HG02885 (cell line): Measurements from ENCODE around the gene ITGB8.
A peak's percentile ranks its signal among the peaks of the same experiment; 100 is the strongest.
"Not testable (repeated sequence)": the region's sequence is repeated elsewhere in the genome, so short reads cannot be mapped to it uniquely, and the experiment has no call there.

Source experiments
- ATAC-seq: cut with Tn5 transposase; IDR thresholded peaks from one replicate; pipeline ENCODE4 v1.9.1; 2021; ENCODE audit warnings: mild to moderate bottlenecking; ENCODE audit not compliant: unreplicated experiment, poor library complexity

ITGB8 gene

GRCh38 chr7:20364571-20365196 is 34.0 kb downstream of the ITGB8 start:
- no peak for ATAC-seq

GRCh38 chr7:20365486-20365885 is 34.8 kb downstream of the ITGB8 start:
- ATAC-seq, result no peak

GRCh38 chr7:20374399-20374798 is 43.7 kb downstream of the ITGB8 start:
- ATAC-seq, result no peak

GRCh38 chr7:20376796-20377195 is 46.1 kb downstream of the ITGB8 start:
- ATAC-seq, result no peak

- ATAC-seq, result no peak
These were observed 50.8 kb downstream of the ITGB8 start for GRCh38 chr7:20381406-20382034.

GRCh38 chr7:20383351-20383750 is 52.7 kb downstream of the ITGB8 start:
- ATAC-seq, result no peak

GRCh38 chr7:20385126-20385525 is 54.4 kb downstream of the ITGB8 start:
- ATAC-seq, result no peak

- ATAC-seq, result no peak
These were observed 57.4 kb downstream of the ITGB8 start for GRCh38 chr7:20388084-20388483.

- not testable (repeated sequence) for ATAC-seq
These were observed 58.5 kb downstream of the ITGB8 start for GRCh38 chr7:20389192-20389591.

GRCh38 chr7:20393021-20393610 is 62.4 kb downstream of the ITGB8 start:
- no peak for ATAC-seq

- ATAC-seq, result no peak
These were observed 62.9 kb downstream of the ITGB8 start for GRCh38 chr7:20393616-20394015.

- ATAC-seq, result no peak
These were observed 63.6 kb downstream of the ITGB8 start for GRCh38 chr7:20394284-20394683.

GRCh38 chr7:20395104-20395503 is 64.4 kb downstream of the ITGB8 start:
- no peak for ATAC-seq

GRCh38 chr7:20395511-20395910 is 64.8 kb downstream of the ITGB8 start:
- ATAC-seq, result peak; percentile 73

GRCh38 chr7:20399521-20399920 is 68.8 kb downstream of the ITGB8 start:
- ATAC-seq, result no peak

GRCh38 chr7:20401861-20402746 is 71.4 kb downstream of the ITGB8 start:
- ATAC-seq, result no peak

GRCh38 chr7:20402747-20403230 is 72.1 kb downstream of the ITGB8 start:
- no peak for ATAC-seq

GRCh38 chr7:20403331-20403730 is 72.6 kb downstream of the ITGB8 start:
- ATAC-seq, result no peak

- ATAC-seq, result no peak
These were observed 73.6 kb downstream of the ITGB8 start for GRCh38 chr7:20404320-20404719.

GRCh38 chr7:20407585-20408466 is 77.1 kb downstream of the ITGB8 start:
- no peak for ATAC-seq
